Testis (tissue), 2 donors: Measurements from ENCODE around the gene POLR3F.
"Not testable (repeated sequence)": the region's sequence is repeated elsewhere in the genome, so short reads cannot be mapped to it uniquely, and the experiment has no call there.

Experiments
- CTCF ChIP-seq, 3 experiments: fragments of 450-650 bp in 2 of 3; fragments of 200-600 bp in 1 of 3; sonication (generic) in 1 of 3; IDR thresholded peaks; one replicate each; pipeline ENCODE4 v1.5.1; 2016 to 2019; ENCODE audit warnings: antibody characterized with exemption in 3 of 3, mild to moderate bottlenecking in 2 of 3, moderate library complexity in 1 of 3
- POLR2A ChIP-seq: fragments of 450-650 bp; IDR thresholded peaks from one replicate; pipeline ENCODE4 v1.6.1; 2017; ENCODE audit warnings: antibody characterized with exemption, mild to moderate bottlenecking, moderate library complexity

DNA sequence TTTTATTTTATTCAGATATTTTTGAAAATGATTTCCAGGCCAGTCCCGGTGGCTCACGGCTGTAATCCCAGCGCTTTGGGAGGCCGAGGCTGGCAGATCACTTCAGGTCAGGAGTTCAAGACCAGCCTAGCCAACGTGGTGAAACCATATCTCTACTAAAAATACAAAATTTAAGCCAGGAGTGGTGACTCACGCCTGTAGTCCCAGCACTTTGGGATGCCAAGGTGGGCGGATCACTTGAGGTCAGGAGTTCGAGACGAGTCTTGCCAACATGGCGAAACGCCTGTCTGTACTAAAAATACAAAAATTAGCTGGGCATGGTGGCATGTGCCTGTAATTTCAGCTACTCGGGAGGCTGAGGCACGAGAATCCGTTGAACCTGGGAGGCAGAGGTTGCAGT, 59.6 kb downstream of the POLR3F start:
- not testable (repeated sequence) for TF ChIP-seq CTCF (IDR thresholded peaks at IDR 0.05); POLR2A
